ENCODE measurements around the gene ELFN1.

DNA sequence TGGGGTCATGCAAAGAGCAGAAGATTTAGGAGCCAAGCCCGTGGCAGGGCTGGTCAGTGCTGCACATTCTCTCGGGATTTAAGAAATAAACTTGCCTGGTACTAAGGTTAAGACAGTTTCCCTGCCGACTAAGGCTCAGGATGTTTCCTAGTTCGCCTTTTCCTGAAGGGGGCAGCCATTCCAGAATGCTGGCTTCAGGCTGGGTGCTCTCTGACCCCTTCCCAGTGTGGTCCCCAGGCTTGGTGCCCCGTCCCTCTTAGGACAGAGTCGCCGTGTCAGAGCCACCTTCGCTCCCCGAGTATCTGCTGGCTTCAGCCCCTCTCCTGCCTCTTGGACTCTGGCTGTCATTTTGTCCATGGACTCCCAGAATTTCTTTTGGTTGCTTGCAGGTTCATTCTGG lies 117.2 kb downstream of the ELFN1 start:
- TF ChIP-seq, protein P1, sequence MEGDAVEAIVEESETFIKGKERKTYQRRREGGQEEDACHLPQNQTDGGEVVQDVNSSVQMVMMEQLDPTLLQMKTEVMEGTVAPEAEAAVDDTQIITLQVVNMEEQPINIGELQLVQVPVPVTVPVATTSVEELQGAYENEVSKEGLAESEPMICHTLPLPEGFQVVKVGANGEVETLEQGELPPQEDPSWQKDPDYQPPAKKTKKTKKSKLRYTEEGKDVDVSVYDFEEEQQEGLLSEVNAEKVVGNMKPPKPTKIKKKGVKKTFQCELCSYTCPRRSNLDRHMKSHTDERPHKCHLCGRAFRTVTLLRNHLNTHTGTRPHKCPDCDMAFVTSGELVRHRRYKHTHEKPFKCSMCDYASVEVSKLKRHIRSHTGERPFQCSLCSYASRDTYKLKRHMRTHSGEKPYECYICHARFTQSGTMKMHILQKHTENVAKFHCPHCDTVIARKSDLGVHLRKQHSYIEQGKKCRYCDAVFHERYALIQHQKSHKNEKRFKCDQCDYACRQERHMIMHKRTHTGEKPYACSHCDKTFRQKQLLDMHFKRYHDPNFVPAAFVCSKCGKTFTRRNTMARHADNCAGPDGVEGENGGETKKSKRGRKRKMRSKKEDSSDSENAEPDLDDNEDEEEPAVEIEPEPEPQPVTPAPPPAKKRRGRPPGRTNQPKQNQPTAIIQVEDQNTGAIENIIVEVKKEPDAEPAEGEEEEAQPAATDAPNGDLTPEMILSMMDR (IDR thresholded peaks at IDR 0.05) = no peak
- TF ChIP-seq POLR2A (IDR thresholded peaks at IDR 0.05) (no peak), POLR2AphosphoS5 (IDR thresholded peaks at IDR 0.05) (no peak)
